AG10803 (cell line): ENCODE results near the gene ZKSCAN8.
A peak's percentile ranks its signal among the peaks of the same experiment; 100 is the strongest.

Experiments
- DNase-seq: peaks from one replicate; pipeline ENCODE4 v3.0.0; 2010; ENCODE audit warnings: low read depth
- H3K4me3 ChIP-seq: 2 replicates; pipeline ENCODE4 v1.5.1; 2011; ENCODE audit warnings: mild to moderate bottlenecking, low read length, control low read depth
- TF ChIP-seq, protein P1 (sequence below): conservative IDR thresholded peaks from 2 replicates; pipeline ENCODE4 v1.5.1; 2011; ENCODE audit warnings: mild to moderate bottlenecking, low read length, control low read depth, inconsistent platforms

Gene ZKSCAN8

DNA sequence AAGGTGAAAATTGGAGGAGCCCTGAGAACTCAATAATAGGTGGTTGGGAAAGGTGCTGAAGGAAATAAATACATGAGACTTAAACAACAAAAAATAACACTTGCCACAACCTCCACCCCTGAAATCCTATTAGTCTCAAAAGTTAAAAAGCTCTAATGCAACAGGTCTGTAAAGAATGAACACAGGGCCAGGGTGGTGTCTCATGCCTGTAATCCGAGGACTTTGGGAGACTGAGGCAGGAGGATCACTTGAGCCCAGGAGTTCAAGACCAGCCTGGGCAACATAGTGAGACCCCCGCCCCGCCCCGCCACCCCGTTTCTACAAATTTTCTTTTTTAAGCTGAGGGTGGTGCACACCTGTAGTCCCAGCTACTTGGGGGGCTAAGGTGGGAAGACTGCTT is 1.1 kb upstream of the ZKSCAN8 start:
- DNase-seq, result no peak
- no peak overlapping the region for H3K4me3 ChIP-seq
- TF ChIP-seq, protein P1, sequence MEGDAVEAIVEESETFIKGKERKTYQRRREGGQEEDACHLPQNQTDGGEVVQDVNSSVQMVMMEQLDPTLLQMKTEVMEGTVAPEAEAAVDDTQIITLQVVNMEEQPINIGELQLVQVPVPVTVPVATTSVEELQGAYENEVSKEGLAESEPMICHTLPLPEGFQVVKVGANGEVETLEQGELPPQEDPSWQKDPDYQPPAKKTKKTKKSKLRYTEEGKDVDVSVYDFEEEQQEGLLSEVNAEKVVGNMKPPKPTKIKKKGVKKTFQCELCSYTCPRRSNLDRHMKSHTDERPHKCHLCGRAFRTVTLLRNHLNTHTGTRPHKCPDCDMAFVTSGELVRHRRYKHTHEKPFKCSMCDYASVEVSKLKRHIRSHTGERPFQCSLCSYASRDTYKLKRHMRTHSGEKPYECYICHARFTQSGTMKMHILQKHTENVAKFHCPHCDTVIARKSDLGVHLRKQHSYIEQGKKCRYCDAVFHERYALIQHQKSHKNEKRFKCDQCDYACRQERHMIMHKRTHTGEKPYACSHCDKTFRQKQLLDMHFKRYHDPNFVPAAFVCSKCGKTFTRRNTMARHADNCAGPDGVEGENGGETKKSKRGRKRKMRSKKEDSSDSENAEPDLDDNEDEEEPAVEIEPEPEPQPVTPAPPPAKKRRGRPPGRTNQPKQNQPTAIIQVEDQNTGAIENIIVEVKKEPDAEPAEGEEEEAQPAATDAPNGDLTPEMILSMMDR, result no peak

GRCh38 chr6:28142446-28142845 is 763 bp downstream of the ZKSCAN8 start:
- TF ChIP-seq, protein P1, result no peak
- DNase-seq, result peak; percentile 23
- peak overlapping the region; percentile 93 for H3K4me3 ChIP-seq

DNA sequence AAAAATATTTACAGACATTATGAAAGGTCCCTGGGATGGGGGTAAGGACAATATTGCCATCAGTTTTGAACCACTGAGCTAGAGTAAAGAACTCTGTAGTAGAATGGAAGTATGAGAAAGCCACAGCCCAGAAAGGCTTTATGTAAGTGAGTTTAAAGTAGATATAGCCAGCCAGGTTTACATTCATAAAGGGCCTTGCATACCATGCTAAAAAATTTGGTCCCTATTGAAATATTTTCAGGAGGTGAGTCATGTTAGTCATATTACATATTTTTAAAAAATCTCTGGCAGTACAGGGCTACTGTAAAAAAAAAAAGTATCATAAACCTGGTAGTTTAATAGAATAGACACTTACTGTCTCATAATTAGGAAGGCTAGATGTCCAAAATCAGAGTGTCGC is 3.5 kb downstream of the ZKSCAN8 start:
- TF ChIP-seq, protein P1, result no peak
- no peak for DNase-seq
- H3K4me3 ChIP-seq, result no peak overlapping the region

GRCh38 chr6:28152531-28152930 is 10.8 kb downstream of the ZKSCAN8 start:
- TF ChIP-seq, protein P1, result no peak
- no peak for DNase-seq
- no peak overlapping the region for H3K4me3 ChIP-seq

DNA sequence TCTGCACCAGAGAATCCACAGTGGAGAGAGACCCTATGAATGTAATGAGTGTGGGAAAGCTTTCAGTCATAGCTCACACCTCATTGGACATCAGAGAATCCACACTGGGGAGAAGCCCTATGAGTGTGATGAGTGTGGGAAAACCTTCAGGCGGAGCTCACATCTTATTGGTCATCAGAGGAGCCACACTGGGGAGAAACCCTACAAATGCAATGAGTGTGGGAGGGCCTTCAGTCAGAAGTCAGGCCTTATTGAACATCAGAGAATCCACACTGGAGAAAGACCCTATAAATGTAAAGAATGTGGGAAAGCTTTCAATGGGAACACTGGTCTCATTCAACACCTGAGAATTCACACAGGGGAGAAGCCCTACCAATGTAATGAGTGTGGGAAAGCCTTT is 11.9 kb downstream of the ZKSCAN8 start:
- DNase-seq, result no peak
- H3K4me3 ChIP-seq, result no peak overlapping the region

DNA sequence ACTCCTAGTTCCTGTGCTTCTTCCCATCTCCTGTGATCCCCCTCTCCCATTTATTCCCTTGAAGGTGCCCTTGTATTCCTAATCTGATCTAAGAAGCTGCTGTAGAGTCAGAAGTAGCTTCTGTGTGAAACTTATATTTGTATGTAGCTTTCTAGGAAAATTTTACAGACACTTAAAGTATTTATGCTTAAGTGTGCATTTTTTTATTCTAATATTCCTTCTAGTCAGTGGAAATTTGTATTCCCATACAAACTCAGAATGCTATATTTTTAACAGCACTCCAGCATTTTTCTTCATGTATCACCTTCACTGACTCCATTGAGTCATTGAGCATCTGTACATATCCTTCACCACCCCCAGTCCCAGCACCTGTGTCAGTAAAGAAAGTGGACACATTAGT is 12.7 kb downstream of the ZKSCAN8 start:
- no peak for DNase-seq
- no peak overlapping the region for H3K4me3 ChIP-seq
- TF ChIP-seq, protein P1, result no peak

More for the DNA sequence above, 11.9 kb downstream of the ZKSCAN8 start:
- TF ChIP-seq, protein P1, result no peak

GRCh38 chr6:28158318-28158717 is 16.6 kb downstream of the ZKSCAN8 start:
- no peak for DNase-seq
- H3K4me3 ChIP-seq, result no peak overlapping the region
- TF ChIP-seq, protein P1, result no peak
